Activated T-cell treated with anti-CD3 and anti-CD28 coated beads, Interleukin-2, amount 50 U/mL, for 4 hours (primary cell): Measurements from ENCODE around the gene ADAMTS2. TPM values are rescaled to one million over a fixed set of nuclear protein-coding genes. Genes with fewer than 3 reads are reported as not detected.

Experiments
- ATAC-seq, 2 donors: fragments of 200-7000 bp; cut with Tn5 transposase; one replicate each; pipeline ENCODE4 v1.10.0; 2021
- DNase-seq: peaks from one replicate; pipeline ENCODE4 v3.0.0-alpha.2; 2020
- H3K27me3 Mint-ChIP-seq: one replicate; pipeline ENCODE4 v1.8.0; 2021; ENCODE audit warnings: low read depth, mixed read lengths
- H3K36me3 Mint-ChIP-seq: one replicate; pipeline ENCODE4 v1.8.0; 2022; ENCODE audit warnings: mixed read lengths; ENCODE audit not compliant: insufficient read depth
- H3K4me1 Mint-ChIP-seq: one replicate; pipeline ENCODE4 v1.8.0; 2021; ENCODE audit warnings: low read depth, mixed read lengths
- H3K4me3 Mint-ChIP-seq: one replicate; pipeline ENCODE4 v1.8.0; 2021; ENCODE audit warnings: mild to moderate bottlenecking, moderate library complexity, mixed read lengths
- H3K9me3 Mint-ChIP-seq: one replicate; pipeline ENCODE4 v1.8.0; 2021; ENCODE audit warnings: mixed read lengths
- total RNA-seq, 3 donors: library from RNA; stranded (reverse); gene quantifications; one replicate each; pipeline ENCODE4 v1.2.1, GENCODE V29; 2021

ADAMTS2 gene
- total RNA-seq, 3 donors from 2014 or later: 0.05 to 0.41 (median 0.13) TPM

DNA sequence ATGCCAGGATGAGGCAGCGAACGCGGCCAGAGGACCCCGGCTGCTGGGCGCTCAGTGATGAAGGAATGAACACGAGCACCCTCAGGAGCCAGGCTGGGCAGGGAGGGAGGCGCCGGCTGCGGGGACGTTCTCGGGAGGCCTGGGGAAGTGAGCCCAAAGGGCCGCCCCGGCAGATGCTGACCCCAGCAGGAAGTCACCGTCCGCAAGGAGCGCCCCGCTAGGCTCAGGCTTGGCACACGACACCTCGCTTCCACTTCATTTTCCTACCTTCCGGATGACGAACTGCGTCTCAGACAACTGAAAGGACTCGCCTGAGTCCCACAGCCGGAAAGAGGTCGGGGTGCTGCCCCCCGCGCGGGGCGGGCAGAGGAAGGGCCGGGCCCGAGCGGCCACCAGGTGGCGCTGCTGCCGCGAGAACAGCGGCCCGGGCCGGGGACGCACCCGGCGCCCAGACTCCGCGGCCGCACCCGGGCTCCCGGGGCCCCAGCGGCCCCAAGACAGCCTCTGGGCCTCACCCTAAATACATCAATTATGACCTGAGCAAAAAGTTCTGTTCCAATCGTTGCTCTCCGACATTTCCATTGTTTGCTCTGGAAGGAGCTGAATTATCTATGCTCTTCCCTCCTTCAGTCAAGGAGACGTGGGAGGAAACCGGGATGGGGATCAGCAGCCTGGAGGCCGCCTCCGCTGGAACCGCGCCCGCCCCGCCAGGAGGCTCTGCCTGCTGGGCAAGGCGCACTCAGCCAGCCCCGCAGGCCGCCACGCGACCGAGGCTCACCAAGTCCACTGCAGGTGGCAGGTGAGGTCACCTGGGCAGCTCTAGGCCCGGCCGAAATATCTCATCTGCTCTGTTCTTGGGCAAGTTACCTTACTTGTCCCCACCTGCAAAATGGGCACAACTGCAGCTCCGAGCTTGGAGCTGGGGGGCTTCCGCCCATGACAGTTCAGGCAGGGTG, 178.1 kb downstream of the ADAMTS2 start:
- peak overlapping the region; percentile 46 for H3K4me3 Mint-ChIP-seq
- no peaks in the 10 kb centered on the region for H3K36me3 Mint-ChIP-seq
- H3K4me1 Mint-ChIP-seq: peaks cover 3% of the 10 kb centered on the region
- peak; percentile 67 for DNase-seq
- H3K9me3 Mint-ChIP-seq: no peaks in the 10 kb centered on the region
- peak; percentile 92 to 97 for ATAC-seq
- peaks cover 12% of the 10 kb centered on the region for H3K27me3 Mint-ChIP-seq

DNA sequence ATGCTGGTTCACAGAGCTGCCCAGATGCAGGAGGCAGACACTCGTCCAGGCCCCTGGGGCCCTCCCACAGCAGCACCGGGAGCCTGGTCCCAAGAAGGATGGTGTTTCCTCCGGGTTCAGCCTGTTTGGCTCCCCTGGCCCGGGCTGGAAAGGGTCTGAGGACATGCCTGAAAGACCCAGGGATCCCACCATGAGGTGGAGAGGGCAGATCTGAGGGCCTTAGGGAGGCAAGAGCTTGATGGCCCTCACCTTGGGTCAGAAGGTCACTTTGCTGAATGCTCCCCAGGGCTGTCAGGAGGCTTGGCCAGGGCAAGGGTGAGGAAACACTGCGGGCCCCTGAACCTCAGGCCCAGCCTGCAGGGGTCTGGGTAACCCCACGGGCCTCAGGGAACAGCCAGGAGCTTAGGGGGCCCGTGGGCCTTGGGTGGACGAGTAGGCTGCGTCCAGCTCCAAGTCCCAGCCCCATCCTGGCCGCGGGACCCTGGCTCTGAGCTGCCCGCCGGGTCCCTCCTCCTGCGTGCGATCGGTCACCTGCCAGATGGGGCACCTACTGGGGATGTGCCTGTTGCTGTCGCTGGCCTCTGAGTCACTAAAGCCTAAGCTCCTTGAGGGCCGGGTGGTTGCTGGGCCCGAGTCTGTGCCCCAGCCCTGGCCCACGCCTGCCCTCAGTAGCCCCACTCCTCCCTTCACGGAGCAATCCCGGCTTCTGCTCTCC, 178.9 kb downstream of the ADAMTS2 start:
- no peaks in the 10 kb centered on the region for H3K9me3 Mint-ChIP-seq
- no peak overlapping the region for H3K4me3 Mint-ChIP-seq
- H3K4me1 Mint-ChIP-seq: peaks cover 3% of the 10 kb centered on the region
- DNase-seq: no peak
- H3K36me3 Mint-ChIP-seq: no peaks in the 10 kb centered on the region
- H3K27me3 Mint-ChIP-seq: peaks cover 10% of the 10 kb centered on the region
- peak; percentile 3 to 8 for ATAC-seq

DNA sequence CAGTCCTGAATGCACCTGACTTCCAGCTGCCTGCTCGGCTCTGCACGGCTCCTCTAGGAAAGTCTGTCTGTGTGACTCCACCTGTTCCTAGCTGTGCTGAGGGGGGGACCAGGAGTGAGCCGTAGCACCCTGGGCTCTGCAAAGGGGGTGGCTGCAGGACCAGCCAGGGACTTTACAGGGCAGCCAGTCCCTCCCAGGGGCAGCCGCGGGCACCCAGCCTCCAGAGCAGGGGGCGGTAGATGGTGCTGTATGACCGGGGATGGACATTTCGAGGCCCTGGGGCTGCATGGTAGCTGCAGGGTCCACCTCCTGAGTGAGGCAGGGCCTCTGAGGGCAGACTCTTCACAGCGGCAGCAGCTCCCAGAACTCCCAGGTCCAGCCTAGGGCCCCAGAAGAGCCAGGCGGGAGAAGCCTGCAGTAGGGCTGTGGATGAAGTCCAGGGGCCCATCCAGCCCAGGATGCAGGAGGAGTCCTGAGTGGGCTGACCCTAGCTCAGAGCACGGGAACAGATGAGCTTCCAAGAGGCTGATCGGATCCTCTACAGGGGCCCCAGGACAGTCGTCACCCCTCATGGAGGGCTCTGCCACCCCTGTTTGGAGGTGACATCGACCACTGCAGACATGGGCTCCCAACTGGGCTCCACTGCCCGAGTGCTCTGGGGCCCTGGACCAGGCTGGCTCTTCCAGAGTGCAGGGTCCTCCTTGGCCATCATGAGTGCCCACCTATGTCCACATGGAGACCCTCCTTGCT, 179.7 kb downstream of the ADAMTS2 start:
- Mint-ChIP-seq H3K9me3 (no peaks in the 10 kb centered on the region), H3K27me3 (peaks cover 10% of the 10 kb centered on the region), H3K36me3 (no peaks in the 10 kb centered on the region), H3K4me3 (no peak overlapping the region), H3K4me1 (peaks cover 3% of the 10 kb centered on the region)
- DNase-seq (no peak), ATAC-seq (no peak)

DNA sequence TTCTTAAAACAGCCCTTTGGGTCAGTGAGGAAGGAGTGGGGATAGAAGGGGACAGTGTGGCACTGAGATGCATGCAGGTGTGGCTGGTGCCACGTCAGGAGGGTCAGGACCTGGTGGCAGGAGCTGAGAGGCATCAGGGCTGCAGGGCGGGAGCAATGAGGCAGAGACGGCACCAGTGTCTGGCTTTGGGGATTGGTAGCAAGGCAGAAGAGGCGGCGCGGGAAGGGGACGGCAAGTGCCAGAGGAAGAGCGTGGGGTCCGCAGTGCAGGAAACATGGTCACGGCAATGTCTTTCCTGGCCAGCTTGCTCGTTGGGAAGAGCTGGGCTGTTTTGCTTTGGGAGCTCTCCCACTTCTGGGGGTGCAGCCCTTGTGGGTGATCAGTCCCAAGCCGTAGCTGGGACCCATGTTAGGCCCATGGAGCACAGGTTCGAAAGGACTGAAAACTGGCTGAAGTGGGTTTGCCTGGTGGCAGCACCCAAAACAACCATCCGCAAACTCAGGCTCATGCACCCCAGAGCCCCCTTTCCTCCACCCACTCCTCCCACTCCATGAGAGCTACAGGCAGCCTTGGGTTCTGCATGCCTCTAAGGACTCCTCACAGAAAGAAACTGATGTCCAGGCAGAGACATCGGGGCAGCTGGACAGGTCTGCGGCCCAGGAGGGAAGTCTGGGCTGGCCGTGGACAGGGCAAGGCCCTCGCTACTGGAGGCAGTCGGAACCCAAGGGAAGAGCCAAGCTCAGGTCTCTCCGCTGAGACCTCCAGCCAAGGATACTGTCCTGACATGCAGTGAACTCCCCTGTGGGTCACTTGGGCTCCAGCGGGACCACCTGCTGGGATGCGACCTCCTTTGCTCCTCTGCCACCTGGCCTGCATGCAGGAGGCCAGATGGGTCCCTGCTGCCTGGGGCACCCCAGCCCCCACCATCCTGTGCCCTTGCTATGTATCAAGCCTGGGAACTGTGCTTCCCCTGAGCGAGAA, 180.6 kb downstream of the ADAMTS2 start:
- Mint-ChIP-seq H3K4me3 (no peak overlapping the region), H3K9me3 (no peaks in the 10 kb centered on the region), H3K4me1 (peaks cover 3% of the 10 kb centered on the region), H3K36me3 (no peaks in the 10 kb centered on the region), H3K27me3 (peaks cover 5% of the 10 kb centered on the region)
- DNase-seq (no peak), ATAC-seq (no peak)

DNA sequence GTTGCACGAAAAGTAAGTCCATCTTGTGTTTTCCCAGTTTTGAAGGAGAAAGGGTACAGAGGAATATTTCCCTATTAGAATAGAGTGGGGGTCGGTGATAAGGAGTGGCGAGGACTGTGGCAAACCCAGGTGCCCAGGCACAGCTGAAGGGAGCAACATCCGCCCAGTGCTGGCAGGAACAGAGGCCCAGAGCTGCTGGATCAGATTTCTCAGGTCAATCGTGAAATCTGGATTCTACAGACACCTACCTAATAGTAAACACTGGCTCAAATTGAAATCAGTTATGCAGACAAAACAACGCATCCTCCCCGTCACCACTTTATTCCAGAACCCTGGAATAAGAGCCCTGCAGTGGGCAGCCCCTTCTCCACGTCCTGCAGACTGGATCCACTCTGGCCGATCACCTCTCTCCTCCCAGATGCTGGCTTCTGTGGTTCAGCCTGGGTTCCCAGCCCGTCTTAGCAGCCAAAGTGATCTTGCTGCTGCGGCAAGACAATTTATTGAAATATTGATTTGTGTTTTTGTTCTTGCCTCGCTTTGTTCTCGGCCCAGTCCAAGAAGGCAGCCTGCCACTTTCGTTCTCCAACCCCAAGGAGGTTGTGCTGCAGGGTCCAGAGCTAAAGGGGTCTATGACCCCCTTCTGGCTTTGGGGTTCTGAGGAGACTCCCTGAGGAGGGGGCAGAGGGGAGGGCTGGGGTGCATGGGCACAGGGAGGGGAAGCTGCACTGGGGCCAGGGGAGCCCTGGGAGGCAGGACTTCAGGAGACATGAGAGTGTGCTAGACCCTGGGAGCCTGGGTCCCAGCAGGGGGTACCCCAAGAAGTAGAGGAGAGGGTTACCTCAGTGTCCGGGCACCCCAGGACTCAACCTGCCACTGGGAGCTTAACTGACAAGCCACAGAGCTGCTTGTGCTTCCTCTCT, 181.8 kb downstream of the ADAMTS2 start:
- Mint-ChIP-seq H3K27me3 (peaks cover under 1% of the 10 kb centered on the region), H3K9me3 (no peaks in the 10 kb centered on the region), H3K36me3 (no peaks in the 10 kb centered on the region), H3K4me1 (peaks cover 3% of the 10 kb centered on the region), H3K4me3 (no peak overlapping the region)
- ATAC-seq (no peak), DNase-seq (no peak)

DNA sequence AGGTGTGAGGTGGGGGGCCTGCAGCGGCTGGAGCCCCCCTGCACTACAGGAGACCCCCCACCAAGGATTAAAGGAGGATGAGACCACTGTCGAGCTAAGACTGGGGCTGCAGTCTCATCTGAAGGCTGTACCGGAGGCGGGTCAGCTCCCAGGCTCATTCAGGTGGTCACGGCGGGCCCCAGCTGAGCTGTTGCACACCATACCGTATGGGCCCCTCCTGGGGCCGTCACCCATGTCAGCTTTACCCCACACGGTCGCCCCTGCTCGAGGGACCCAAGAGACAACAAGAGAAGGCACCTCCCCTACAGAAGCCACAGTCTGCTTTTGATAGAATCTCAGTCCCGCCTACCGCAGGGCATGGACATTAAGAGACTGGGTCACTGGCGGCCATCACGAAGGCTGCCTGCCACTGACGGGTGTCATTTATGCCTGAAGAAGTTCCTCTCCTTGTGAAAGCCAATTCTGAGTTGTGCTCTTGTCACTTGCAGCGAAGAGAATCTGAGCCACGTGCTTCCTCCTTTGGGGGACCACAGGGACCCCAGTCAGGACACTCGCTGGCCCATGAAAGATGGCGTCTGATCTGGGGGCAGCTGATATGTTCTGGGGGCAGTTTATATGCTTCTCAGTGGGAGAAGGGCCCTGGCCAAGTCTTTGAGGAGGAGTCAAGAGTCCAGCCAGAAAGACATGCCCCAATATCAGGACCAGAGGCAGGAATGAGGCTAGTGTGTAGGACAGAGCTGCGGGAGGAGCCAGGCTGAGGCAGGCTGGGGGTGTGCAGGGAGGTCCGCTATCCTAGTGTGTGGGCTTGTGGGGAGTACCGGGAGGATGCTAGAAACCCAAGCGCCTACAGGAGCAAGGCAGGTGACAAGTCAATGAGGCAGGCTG, 182.7 kb downstream of the ADAMTS2 start:
- H3K27me3 Mint-ChIP-seq: peaks cover 6% of the 10 kb centered on the region
- DNase-seq: no peak
- H3K4me1 Mint-ChIP-seq: peaks cover under 1% of the 10 kb centered on the region
- no peak overlapping the region for H3K4me3 Mint-ChIP-seq
- no peak for ATAC-seq
- no peaks in the 10 kb centered on the region for H3K9me3 Mint-ChIP-seq
- H3K36me3 Mint-ChIP-seq: no peaks in the 10 kb centered on the region

DNA sequence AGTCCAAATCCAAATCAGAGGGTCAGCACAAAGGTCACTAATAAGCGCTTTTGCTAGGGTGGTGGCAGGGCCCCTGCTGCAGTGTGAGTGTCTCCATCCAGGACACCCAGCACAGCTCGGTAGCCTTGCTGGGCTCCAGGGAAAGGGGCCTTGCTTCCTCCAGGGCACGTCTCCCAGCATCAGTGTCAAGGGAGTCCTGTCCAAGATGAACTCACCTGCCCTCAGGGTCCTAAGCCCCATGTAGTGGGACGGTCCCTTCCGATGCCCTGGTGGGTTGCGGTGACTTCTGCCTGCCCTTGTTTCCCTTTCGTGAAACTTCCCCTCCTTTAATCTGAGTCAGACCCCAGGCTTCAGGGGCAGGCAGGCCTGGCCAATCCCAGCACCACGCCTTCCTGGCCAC, 183.4 kb downstream of the ADAMTS2 start:
- DNase-seq (no peak), ATAC-seq (no peak)
- Mint-ChIP-seq H3K4me1 (no peaks in the 10 kb centered on the region), H3K36me3 (no peaks in the 10 kb centered on the region), H3K27me3 (peaks cover 6% of the 10 kb centered on the region), H3K4me3 (no peak overlapping the region), H3K9me3 (no peaks in the 10 kb centered on the region)

DNA sequence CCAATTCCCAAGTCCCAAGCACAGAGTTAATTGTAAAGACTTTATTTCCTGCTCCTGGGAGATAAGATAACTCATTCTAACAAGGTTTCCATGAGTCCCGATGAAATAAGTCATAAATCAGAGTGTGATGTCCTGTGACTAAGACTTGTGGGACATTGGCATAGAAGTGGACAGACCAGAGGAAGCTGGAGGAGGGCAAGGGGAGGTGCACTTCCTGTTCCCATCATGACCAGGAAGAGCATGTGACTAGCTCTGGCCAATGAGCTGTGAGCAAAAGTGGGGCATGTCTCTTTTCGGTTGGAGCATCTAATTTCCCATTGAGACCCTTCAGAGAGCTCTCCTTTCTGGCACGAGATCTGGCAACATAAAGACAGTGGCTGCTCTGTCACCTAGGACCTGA, 184.7 kb downstream of the ADAMTS2 start:
- H3K36me3 Mint-ChIP-seq: no peaks in the 10 kb centered on the region
- ATAC-seq (no peak), DNase-seq (no peak)
- H3K4me1 Mint-ChIP-seq: no peaks in the 10 kb centered on the region
- no peaks in the 10 kb centered on the region for H3K9me3 Mint-ChIP-seq
- H3K4me3 Mint-ChIP-seq: no peak overlapping the region
- H3K27me3 Mint-ChIP-seq: peaks cover 6% of the 10 kb centered on the region

DNA sequence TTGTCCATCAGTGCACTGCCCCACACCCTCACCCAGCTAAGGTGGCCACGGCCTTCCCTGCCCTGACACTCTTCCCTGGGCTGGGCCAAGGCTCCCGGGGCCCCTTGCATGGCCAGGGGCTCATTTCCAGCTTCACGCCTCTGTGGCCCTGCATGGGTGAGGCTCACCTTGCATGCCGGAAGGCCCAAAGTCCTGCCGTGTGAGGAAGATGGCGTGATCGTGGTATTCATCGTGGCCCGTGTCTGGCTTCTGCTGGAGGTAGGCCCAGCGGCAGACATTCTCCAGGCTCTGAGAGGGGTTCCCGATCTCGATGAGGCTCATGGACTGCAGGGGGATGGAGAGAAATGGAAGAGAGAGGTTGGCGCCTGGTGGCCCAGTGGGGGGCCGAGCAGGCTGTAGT, 186.7 kb downstream of the ADAMTS2 start:
- ATAC-seq (no peak), DNase-seq (no peak)
- Mint-ChIP-seq H3K36me3 (no peaks in the 10 kb centered on the region), H3K9me3 (no peaks in the 10 kb centered on the region), H3K4me3 (no peak overlapping the region), H3K4me1 (no peaks in the 10 kb centered on the region), H3K27me3 (peaks cover 6% of the 10 kb centered on the region)

DNA sequence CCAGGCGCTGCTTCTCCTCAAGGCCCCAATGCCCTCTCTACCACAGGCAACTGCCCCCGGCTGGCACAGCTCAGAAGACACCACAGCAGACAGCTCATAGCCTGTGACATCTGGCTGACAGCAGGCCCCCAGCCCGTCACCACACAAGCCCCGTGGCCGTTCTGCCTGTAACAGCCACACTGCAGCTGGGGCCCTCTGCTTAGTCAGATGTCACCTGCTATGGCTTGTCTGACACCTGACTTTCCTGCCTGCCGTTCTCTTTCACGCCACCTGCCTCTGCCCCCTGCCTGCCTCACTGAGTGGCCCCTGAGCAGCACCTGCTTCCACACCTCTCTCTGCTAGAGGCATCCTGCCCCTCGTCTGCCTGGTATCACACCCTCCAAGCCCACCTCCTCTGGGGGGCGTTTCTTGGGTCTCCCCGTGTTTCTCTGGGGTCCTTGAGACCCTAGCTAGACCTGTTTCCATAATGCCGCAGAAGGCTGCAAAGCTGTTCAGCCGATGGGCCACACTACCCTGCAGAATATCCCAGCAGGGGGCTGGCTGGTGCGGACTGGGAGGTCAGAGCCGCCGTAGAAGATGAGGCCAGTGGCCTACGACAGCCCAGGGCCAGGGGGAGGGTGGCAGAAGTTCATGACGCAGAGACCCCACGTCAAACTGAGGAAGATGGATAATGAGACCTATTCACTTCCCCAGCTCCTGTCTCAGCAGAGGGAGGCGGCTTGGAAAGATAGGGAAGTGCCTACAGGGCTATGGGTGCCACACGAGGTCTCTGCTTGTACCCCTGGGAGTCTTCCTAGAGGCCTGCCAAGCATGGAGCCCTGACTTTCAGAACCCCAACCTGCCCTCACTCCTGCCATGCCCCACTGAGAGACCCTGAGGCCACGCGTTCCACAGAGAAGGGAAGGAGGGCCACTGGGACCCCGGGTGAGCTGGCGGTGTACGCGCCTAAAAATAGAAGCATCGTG, 190.0 kb downstream of the ADAMTS2 start:
- DNase-seq (no peak), ATAC-seq (peak; percentile 38 to 41)
- no peaks in the 10 kb centered on the region for H3K9me3 Mint-ChIP-seq
- no peaks in the 10 kb centered on the region for H3K4me1 Mint-ChIP-seq
- no peak overlapping the region for H3K4me3 Mint-ChIP-seq
- H3K36me3 Mint-ChIP-seq: no peaks in the 10 kb centered on the region
- peaks cover 6% of the 10 kb centered on the region for H3K27me3 Mint-ChIP-seq

DNA sequence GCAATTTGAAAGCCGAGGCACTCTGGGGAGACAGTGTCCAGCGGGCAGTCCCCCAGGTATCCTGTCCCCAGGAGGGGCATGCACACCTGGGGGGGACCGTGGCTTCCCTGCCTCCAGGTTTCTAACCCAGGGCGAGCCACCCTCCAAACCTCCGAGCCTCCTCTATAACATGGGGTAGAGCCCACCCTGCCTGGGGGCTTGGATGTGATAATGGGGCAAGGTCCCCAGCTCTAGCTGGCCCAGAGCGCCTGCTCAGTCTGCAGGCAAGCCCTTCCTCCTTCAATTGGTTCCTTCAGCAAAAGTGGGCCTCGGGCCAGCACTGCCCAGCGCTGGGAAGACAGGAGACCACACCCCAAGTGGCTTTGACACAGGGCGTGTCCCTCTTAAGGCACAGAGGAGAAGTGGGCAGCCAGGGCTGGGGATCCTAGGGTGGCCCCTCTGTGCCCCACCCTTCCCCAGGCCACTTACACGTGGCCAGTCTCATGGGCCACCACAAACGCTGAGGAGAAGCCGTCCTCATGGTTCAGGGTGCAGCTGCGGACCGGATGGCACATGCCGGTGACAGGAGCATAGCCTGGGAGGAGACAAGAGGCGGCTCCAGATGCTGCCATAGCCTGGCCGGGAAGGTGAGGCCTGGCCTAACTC, 190.8 kb downstream of the ADAMTS2 start:
- ATAC-seq (no peak), DNase-seq (no peak)
- Mint-ChIP-seq H3K36me3 (no peaks in the 10 kb centered on the region), H3K4me1 (no peaks in the 10 kb centered on the region), H3K4me3 (no peak overlapping the region), H3K27me3 (peaks cover 6% of the 10 kb centered on the region), H3K9me3 (no peaks in the 10 kb centered on the region)
